ENCODE data around the gene CARNS1.
"Not testable (repeated sequence)": the region's sequence is repeated elsewhere in the genome, so short reads cannot be mapped to it uniquely, and the experiment has no call there.

CARNS1 gene

DNA sequence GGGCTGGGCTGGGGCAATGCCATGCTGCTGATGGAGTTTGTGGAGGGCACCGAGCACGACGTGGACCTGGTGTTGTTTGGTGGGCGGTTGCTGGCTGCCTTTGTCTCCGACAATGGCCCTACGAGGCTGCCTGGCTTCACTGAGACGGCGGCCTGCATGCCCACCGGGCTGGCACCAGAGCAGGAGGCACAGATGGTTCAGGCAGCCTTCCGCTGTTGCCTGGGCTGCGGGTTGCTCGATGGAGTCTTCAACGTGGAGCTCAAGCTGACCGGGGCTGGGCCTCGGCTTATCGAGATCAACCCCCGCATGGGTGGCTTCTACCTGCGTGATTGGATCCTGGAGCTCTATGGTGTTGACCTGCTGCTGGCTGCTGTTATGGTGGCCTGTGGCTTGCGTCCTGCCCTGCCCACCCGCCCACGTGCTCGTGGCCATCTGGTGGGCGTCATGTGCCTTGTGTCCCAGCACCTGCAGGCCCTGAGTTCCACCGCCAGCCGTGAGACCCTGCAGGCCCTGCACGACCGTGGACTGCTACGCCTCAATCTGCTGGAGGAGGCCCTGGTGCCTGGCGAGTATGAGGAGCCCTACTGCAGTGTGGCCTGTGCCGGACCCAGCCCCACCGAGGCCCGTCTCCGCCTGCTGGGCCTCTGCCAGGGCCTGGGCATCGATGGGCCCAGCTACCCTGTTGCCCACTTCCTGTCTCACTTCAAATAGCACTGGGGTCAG lies 8.6 kb downstream of the CARNS1 start:
- TF ChIP-seq, protein P1, sequence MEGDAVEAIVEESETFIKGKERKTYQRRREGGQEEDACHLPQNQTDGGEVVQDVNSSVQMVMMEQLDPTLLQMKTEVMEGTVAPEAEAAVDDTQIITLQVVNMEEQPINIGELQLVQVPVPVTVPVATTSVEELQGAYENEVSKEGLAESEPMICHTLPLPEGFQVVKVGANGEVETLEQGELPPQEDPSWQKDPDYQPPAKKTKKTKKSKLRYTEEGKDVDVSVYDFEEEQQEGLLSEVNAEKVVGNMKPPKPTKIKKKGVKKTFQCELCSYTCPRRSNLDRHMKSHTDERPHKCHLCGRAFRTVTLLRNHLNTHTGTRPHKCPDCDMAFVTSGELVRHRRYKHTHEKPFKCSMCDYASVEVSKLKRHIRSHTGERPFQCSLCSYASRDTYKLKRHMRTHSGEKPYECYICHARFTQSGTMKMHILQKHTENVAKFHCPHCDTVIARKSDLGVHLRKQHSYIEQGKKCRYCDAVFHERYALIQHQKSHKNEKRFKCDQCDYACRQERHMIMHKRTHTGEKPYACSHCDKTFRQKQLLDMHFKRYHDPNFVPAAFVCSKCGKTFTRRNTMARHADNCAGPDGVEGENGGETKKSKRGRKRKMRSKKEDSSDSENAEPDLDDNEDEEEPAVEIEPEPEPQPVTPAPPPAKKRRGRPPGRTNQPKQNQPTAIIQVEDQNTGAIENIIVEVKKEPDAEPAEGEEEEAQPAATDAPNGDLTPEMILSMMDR (IDR thresholded peaks at IDR 0.05; ENCODE audit: insufficient read depth, low read length) = no peak
- no peak for TF ChIP-seq POLR2AphosphoS5 (IDR thresholded peaks at IDR 0.05; ENCODE audit: low read depth)
- no peak for TF ChIP-seq SPI1 (IDR thresholded peaks at IDR 0.05; ENCODE audit: borderline replicate concordance, low read depth)
- TF ChIP-seq REST (IDR thresholded peaks at IDR 0.05; ENCODE audit: insufficient replicate concordance, low read depth) = no peak
- TF ChIP-seq GABPA (IDR thresholded peaks at IDR 0.05; ENCODE audit: low read depth) = no peak
- no peak overlapping the region for H3K27ac ChIP-seq (replicated peaks)
- H3K27me3 ChIP-seq (ENCODE audit: insufficient read depth, poor library complexity, severe bottlenecking) = no peaks in the 10 kb centered on the region
- H3K4me3 ChIP-seq (replicated peaks; ENCODE audit: insufficient read depth, low read length) = no peak overlapping the region
- no peak for DNase-seq (ENCODE audit: low read depth in 1 of 2, low spot score in 1 of 2)

DNA sequence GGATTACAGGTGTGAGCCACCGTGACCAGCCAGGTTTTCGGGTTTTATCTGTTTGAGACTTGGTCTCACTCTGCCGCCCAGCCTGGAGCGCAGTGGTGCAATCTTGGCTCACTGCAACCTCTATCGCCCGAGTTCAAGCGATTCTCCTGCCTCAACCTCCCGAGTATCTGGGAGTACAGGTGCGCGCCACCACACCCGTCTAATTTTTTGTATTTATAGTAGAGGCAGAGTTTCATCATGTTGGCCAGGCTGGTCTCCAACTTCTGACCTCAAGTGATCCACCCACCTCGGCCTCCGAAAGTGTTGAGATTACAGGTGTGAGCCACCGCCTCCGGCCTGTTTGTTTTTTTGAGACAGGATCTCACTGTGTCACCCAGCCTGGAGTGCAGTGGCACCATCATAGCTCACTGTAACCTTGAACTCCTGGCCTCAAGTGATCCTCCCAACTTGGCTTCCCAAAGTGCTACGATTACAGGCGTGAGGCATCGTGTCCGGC lies 11.9 kb downstream of the CARNS1 start:
- not testable (repeated sequence) for DNase-seq (ENCODE audit: low read depth in 1 of 2, low spot score in 1 of 2); H3K27me3 ChIP-seq (ENCODE audit: insufficient read depth, poor library complexity, severe bottlenecking)
- Histone ChIP-seq H3K4me3 (replicated peaks; ENCODE audit: insufficient read depth, low read length) (peak overlapping the region; percentile 84), H3K27ac (replicated peaks) (peak overlapping the region; percentile 74)

DNA sequence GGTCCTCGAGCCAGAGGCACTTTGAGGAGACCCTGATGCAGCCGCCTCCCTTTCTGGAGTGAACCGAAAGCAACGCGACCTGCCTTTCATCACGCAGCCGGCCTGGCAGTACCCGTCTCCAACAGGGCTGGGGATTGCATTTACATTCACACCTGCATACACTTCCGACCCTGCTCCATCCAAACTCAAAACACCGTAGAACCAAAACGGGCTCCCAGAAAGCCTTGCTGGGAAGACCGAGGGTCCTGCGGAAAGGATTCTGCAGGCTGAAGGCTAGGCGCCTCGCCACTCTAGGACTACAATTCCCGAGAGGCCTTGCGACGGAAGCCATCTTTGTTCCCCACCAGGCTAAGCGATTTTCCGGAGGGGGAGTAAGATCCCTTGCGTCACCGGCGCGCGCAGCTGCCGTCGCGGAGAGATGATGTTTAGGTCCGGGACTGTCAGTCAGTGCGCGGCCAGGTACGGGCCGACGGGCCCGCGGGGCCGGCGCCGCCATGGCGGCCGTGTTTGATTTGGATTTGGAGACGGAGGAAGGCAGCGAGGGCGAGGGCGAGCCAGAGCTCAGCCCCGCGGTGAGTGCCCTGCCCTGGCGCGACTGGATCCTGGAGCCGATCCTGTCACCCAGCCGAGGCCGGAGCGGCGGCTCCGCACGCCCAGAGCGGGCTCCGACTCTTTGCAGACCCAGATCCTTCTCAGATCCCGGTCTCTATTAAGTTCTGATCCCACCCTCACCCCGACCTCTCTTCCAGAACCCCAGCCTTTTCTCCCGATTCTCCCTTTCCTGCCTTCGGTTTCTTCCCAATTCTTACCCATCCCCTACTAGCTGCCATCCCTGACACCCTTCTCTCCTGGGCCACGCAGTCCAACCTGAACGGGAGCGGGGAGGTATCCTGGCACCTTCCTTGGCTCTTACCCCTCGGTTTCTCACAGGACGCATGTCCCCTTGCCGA lies 12.8 kb downstream of the CARNS1 start, which contains the start of gene RPS6KB2:
RPS6KB2 (plus strand) TSS at position 443 of the 950 bp plus-strand sequence; CDS start at position 495, 52 bp downstream.
- Histone ChIP-seq H3K4me3 (replicated peaks; ENCODE audit: insufficient read depth, low read length) (peak within 1 kb of the TSS; percentile 84), H3K27ac (replicated peaks) (peak within 1 kb of the TSS; percentile 74), H3K27me3 (ENCODE audit: insufficient read depth, poor library complexity, severe bottlenecking) (no peaks in the 10 kb centered on the region)
- TF ChIP-seq POLR2AphosphoS5 (IDR thresholded peaks at IDR 0.05; ENCODE audit: low read depth) = peak; percentile 57; the same call in 1 of the 2 replicates
- peak; percentile 8; the same call in 1 of the 2 replicates for TF ChIP-seq GABPA (IDR thresholded peaks at IDR 0.05; ENCODE audit: low read depth)
- TF ChIP-seq, protein P1 (IDR thresholded peaks at IDR 0.05; ENCODE audit: insufficient read depth, low read length) = no peak
- peak; percentile 32; the same call in 1 of the 2 replicates for TF ChIP-seq SPI1 (IDR thresholded peaks at IDR 0.05; ENCODE audit: borderline replicate concordance, low read depth)
- TF ChIP-seq REST (IDR thresholded peaks at IDR 0.05; ENCODE audit: insufficient replicate concordance, low read depth) = no peak
- DNase-seq (ENCODE audit: low read depth in 1 of 2, low spot score in 1 of 2) = peak; percentile 95 to 98

All from HL-60 (cell line).